Measurements from ENCODE around the gene PTPRCAP. TPM values are rescaled to one million over a fixed set of nuclear protein-coding genes. Genes with fewer than 3 reads are reported as not detected.

PTPRCAP gene
- total and polyA plus RNA-seq, 7 donors: 0.71 to 129 (median 2.8) TPM

DNA sequence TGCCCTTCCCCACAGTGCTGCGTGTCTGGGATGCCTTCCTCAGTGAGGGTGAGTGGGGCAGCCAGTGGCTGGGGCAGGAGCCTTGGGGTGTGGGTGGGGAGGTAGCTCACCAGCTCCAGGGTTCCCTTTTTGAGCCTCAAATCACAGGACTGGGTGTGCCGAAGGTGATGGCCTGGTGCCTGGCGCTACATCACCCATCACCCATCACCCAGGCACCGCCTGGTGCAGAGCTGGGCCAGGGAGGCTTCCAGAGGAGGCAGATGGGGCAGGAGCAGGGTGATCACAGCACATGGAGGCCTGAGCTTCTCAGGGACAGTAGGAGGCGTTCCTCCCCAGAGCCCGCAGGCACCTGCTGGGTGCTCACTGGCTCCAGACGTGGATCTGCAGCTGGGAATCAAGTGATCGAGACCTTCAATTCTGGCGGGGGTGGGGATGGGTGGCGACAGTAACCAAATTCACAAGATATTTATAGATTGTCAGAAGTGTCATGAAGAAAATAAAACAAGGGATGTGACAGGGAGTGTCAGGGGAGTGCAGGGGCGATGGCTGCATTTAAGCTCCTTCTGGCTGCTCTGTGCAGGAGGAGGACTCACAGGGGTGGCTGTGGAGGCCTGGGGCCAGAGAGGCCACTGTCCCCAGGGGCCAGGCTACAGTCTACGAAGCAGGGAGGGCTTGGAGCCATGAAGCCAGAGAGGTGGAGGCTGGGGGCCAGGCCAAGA, 30.4 kb downstream of the PTPRCAP start:
- Histone ChIP-seq H3K9me3 (no peaks in the 10 kb centered on the region), H3K4me1 (peaks cover 0 to 11% (median 5%) of the 10 kb centered on the region in 4 donors), H3K4me3 (no peak overlapping the region), H3K27ac (no peak overlapping the region), H3K27me3 (peaks cover 26 to 86% (median 50%) of the 10 kb centered on the region in 3 donors), H3K36me3 (no peaks in the 10 kb centered on the region)
- WGBS, 2 donors: 43 to 48% methylated on average over 12 of the region's 12 CpGs
- DNase-seq: no peak
- intact Hi-C loops (cut with DNase I): no loop called here
- TF ChIP-seq POLR2A (IDR thresholded peaks at IDR 0.05) (no peak), EP300 (IDR thresholded peaks at IDR 0.05) (no peak), POLR2AphosphoS5 (IDR thresholded peaks at IDR 0.05) (no peak), CTCF (IDR thresholded peaks at IDR 0.05) (no peak)

DNA sequence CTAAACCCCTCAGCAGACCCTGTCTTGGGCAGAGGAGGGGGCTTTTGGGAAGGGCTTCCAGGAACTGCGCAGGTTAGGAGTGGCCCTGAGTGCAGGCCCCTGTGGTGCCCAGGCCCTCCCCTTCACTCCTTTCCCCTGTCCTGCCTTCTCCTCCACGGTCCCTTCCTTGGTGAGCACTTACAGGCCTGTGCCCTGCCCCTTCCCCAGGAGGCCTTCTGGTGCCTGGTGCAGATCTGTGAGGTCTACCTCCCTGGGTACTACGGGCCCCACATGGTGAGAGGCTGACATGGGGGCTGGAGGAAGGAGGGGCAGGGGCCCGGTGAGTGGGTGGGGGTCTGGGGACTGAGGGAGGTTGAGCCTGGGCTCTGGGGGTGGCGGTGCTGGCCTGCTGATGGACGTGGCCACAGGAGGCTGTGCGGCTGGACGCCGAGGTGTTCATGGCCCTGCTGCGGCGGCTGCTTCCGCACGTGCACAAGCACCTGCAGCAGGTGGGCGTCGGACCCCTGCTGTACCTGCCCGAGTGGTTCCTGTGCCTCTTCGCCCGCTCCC, 31.0 kb downstream of the PTPRCAP start:
- WGBS, 2 donors: 81 to 84% methylated on average over 18 of the region's 18 CpGs
- Histone ChIP-seq H3K4me3 (no peak overlapping the region), H3K27me3 (peaks cover 26 to 80% (median 46%) of the 10 kb centered on the region in 3 donors), H3K9me3 (no peaks in the 10 kb centered on the region), H3K4me1 (peaks cover 0 to 14% (median 7%) of the 10 kb centered on the region in 4 donors), H3K36me3 (no peaks in the 10 kb centered on the region), H3K27ac (no peak overlapping the region)
- no peak for DNase-seq
- intact Hi-C loops (cut with DNase I): no loop called here
- TF ChIP-seq CTCF (IDR thresholded peaks at IDR 0.05): no peak
- no peak for TF ChIP-seq POLR2A (IDR thresholded peaks at IDR 0.05)
- TF ChIP-seq POLR2AphosphoS5 (IDR thresholded peaks at IDR 0.05): no peak
- no peak for TF ChIP-seq EP300 (IDR thresholded peaks at IDR 0.05)

DNA sequence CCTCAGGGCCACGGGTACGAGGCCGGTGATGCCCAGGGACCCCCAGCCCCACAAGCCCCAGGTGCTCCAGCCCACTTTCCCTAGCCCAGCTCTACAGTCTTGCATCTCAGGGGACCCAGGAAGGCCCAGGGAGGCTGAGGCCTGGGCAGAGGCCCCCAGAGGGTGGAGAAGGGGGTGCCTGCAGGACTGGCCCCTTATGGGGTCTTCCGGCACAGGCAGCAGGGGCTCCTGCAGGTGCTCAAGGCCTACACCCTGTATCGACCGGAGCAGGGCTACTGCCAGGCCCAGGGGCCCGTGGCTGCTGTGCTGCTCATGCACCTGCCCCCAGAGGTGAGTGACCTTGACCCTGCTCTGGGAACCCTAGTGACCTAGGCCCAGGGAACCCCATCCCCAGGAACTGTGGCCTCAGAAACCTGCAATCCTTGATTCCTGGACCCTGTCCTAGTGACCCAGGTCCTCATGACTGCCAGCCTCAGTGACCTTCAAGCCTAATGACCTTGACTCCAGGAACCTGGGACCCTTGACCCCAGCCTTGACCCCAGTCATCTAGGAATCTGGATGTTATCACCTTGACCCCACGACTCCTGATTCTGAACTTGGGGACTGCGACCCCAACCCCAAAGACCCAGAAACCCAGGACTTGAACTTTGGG, 31.7 kb downstream of the PTPRCAP start:
- Histone ChIP-seq H3K9me3 (no peaks in the 10 kb centered on the region), H3K4me1 (peaks cover 0 to 19% (median 8%) of the 10 kb centered on the region in 4 donors), H3K4me3 (no peak overlapping the region), H3K36me3 (no peaks in the 10 kb centered on the region), H3K27me3 (peaks cover 21 to 73% (median 39%) of the 10 kb centered on the region in 3 donors), H3K27ac (no peak overlapping the region)
- DNase-seq: no peak
- intact Hi-C loops (cut with DNase I): no loop called here
- TF ChIP-seq EP300 (IDR thresholded peaks at IDR 0.05): no peak
- TF ChIP-seq POLR2AphosphoS5 (IDR thresholded peaks at IDR 0.05): no peak
- TF ChIP-seq CTCF (IDR thresholded peaks at IDR 0.05): no peak
- TF ChIP-seq POLR2A (IDR thresholded peaks at IDR 0.05): no peak
- WGBS, 2 donors: 82 to 93% methylated on average over 9 of the region's 9 CpGs

- DNase-seq: no peak
- intact Hi-C loops (cut with DNase I): no loop called here
- 74 to 93% methylated on average over 6 of the region's 6 CpGs for WGBS, 2 donors
These were observed 32.3 kb downstream of the PTPRCAP start for GRCh38 chr11:67405196-67405567.

More at GRCh38 chr11:67405196-67405567, 32.3 kb downstream of the PTPRCAP start:
- Histone ChIP-seq H3K4me1 (peaks cover 0 to 25% (median 15%) of the 10 kb centered on the region in 4 donors), H3K36me3 (no peaks in the 10 kb centered on the region), H3K27me3 (peaks cover 18 to 67% (median 33%) of the 10 kb centered on the region in 3 donors), H3K4me3 (no peak overlapping the region), H3K9me3 (no peaks in the 10 kb centered on the region), H3K27ac (no peak overlapping the region)
- no peak for TF ChIP-seq EP300 (IDR thresholded peaks at IDR 0.05)
- TF ChIP-seq POLR2AphosphoS5 (IDR thresholded peaks at IDR 0.05): no peak
- no peak for TF ChIP-seq POLR2A (IDR thresholded peaks at IDR 0.05)
- no peak for TF ChIP-seq CTCF (IDR thresholded peaks at IDR 0.05)
